ENCODE data around the gene ASB16.

Gene ASB16

DNA sequence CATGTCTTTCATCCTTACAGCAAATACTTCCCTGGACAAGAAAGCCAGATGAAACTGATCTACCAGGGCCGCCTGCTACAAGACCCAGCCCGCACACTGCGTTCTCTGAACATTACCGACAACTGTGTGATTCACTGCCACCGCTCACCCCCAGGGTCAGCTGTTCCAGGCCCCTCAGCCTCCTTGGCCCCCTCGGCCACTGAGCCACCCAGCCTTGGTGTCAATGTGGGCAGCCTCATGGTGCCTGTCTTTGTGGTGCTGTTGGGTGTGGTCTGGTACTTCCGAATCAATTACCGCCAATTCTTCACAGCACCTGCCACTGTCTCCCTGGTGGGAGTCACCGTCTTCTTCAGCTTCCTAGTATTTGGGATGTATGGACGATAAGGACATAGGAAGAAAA is 20.0 kb downstream of the ASB16 start:
- DNase-seq, result no peak

DNA sequence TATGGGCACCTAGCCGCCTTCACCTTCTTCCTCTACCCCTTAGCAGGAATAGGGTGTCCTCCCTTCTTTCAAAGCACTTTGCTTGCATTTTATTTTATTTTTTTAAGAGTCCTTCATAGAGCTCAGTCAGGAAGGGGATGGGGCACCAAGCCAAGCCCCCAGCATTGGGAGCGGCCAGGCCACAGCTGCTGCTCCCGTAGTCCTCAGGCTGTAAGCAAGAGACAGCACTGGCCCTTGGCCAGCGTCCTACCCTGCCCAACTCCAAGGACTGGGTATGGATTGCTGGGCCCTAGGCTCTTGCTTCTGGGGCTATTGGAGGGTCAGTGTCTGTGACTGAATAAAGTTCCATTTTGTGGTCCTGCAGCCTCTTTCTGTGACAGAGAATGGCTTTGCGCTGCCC is 20.9 kb downstream of the ASB16 start:
- DNase-seq, result no peak

DNA sequence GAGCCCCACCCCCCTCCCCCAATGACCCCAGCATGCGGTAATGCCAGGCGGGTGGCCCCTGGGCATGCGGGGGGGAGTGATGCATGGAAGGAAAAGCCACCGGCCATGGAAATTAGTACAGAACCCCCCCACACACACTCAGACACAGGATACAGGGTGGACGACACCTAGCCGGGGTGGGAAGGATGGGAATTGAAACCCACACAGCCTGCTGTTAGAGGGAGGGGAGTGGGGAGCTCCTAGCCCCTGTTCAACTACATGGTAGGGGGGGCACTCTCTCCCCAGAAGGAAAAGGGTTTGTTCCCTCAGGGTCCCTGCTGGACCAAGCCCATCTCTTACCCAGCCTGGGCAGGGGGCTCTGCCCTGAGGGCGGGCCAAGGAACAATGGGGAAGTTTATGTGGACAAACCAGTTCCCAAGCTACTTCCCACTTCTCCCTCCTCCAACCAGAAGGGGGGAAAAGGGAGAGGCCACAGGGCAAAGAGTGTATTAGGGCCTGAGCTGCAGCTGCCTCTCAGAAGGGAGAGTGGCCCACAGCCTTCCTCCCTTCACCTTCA is 21.5 kb downstream of the ASB16 start:
- DNase-seq, result no peak

DNA sequence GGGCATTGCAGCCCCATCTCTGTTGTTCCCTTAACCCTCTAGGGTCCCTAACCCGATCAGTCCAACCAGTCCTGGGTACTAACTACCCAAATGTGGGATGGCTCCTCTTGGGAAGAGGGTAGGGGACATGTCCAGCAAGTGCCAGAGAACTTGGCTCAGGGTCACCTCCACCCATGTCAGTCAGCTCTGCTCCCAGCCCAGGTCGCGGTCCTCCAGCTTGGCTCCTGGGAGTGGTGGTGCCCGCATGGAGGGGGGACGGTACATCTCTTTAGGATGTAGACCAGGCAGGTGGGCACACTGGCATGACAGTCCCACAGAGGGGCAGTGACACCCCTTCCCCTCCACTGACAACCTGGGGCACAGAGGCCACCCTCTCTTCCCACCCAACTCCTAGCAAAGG is 22.2 kb downstream of the ASB16 start:
- DNase-seq, result no peak

DNA sequence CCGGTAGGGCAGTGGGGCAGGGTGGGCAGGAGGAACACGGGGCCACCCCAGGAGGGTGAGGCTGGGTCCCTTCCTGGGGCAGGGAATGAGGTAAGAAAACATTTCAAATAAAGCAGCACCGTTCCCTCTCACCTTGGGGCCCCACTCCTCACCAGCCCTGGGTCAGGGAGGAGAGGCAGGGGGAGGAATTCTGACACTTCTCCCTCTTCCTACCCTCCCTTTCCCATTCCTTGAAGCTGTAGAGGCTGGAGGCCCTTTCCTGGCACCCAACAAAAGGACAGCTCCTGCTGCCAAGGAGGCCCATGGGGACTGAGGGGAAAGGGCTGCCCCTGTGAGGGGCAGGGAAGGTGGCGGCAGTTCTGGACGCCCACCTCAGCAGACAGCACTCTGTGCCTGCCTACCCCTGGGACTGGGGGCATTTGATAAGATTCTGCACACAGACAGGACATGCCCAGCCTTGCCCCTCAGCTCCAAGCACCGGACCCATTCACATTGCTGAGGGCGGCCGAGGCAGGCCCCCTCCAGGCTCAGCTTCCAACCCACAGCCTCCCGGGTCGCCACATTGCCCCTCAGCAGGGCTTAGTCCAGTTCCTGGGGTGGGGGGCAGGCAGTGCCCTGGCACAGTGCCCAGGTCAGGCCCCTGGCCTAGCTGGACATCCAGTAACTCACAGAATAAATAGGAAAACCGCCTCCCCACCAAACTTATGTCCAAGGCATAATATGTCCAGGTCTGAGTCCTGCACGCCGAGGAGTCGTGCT is 23.0 kb downstream of the ASB16 start:
- no peak for DNase-seq

DNA sequence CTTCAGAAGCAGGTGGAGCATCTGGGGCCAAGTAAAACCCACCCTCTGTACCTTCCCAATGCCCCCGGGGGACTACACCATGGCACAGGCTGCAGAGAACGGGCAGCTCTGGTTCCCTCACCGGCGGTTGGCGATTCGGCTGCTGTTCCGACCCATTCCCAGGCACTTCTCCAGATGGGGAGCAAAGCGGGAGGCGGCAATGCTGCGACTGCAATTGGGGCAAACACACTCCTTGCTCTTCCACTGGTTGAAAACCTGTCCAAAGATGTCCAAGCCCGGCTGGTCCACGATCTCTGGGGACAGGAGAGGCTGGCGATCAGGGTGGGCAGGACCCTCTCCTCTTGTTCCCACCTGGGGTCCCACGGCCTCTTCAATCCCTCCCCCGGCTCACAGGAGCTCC is 26.6 kb downstream of the ASB16 start:
- DNase-seq, result no peak

DNA sequence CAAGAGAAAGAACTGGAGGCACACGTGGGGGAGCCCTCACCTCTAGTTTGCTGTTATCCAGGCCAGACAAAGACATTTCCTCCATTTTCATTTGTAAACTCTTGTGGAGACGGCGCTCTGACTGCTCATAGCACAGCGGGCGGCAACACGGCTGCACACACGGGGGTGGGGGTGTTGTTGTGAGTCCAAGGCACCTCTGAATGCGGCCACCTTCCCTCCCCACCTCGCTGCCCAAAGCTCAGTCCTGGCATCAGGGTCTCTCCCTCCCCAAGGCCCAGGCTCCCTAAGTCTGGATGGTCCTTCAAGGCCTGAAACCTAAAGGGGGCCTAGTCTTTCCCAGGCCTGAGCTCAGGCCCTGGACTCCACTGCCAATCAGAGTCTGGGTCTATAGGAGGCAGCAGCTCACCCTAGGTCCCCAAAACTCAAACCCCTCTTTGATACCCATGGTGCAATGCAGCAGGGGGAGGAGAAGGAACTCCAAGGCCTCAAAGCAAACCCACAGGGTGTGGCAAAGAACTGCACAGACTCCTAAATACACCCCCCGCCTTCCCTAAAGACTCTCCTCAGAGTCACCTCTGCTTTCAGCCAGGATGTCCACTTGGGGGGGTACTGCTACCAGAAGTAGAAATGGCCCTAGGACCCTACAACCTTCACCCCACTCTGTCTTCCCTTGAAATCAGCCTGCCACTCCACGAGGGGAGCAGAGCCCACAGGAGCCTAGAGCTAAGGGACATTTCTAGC is 27.6 kb downstream of the ASB16 start:
- no peak for DNase-seq

DNA sequence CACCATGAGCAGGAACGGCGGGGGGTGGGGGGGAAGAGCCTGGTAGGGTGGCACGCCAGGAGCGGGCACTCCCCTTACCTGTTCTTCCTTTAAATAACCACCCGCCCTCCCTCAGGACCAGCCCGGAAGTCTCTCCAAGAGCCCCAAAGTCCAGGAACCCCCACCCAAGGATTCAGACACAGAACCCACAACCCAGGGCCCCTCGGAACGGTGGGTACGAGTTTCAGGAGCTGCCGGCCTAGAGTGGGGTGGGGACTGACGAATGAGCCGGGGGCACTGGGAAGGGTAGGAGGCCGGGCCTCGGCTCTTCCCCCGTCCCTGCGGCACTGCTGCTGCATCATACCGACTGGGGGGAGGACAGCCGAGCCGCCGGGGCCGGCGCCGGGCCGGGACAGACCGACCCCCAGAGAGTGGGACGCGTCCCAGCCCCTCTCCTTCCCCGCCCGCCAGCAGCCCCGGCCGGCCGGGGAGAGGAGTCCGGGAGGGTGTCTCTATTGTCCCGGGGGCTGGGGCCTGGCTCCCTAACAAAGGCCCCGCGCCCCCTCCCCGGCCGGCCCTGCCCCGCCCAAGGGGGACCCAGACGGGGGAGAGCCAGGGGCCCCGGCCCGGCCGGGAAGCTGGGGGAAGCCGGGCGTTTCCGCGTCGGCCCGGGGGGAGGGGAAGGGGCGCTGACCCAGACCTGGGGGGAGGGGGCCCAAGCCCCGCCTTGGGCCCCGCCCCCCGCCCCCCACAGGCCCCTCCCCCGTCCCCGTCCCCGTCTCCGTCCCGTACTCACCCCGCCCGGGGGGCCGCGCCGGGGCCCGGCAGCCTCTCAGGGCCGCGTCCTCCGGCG is 28.4 kb downstream of the ASB16 start:
- peak; percentile 63 for DNase-seq

DNA sequence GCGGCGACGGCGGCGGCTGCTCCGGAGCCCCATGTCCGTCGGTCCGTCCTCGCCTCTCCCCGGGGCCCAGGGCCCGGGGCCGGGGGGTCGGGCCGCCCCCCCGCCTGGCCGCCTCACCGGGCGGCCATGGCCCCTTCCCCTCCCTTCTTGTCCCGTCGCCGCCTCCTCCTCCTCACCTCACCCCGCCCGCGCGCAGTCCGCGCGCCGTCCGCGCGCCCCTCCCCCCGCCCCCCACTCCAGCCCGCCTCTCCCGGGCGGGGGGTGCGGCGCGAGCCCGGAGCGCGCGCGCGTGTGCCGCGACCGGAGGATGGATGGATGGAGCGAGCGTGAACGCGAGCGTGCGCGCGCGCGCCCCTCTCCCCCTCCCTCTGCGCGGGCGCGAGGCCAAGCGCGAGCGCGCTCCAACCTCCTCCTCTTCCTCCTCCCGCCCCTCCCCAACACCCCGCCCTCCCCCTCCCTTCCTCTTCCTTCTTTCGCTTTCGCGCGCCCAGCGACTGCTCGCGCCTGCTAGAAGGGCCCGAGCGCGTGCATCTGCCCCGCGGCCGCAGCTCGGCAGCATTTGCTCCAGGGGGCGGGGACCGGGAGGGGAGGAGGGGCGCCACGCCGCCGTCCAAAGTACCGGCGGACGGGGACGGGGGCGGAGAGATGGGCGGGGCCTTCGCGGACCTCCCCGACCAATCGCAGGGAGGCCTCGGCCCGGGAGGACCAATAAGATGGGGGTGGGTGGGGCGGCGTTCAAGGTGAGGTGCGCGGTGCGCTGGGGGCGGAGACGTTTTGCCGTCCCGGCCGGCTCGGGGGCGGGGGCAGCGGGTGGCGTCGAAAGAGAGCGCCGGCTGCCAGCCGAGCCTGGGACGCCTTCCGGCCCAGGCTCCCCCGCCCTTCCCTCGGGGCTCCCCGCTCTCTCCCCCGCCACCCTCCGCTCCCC is 29.3 kb downstream of the ASB16 start, which contains the start of gene ATXN7L3:
ATXN7L3 (minus strand) TSS at position 332 of the 925 bp plus-strand sequence. CDS start 1,814 bp downstream, outside the sequence.
- DNase-seq, result peak; percentile 100

DNA sequence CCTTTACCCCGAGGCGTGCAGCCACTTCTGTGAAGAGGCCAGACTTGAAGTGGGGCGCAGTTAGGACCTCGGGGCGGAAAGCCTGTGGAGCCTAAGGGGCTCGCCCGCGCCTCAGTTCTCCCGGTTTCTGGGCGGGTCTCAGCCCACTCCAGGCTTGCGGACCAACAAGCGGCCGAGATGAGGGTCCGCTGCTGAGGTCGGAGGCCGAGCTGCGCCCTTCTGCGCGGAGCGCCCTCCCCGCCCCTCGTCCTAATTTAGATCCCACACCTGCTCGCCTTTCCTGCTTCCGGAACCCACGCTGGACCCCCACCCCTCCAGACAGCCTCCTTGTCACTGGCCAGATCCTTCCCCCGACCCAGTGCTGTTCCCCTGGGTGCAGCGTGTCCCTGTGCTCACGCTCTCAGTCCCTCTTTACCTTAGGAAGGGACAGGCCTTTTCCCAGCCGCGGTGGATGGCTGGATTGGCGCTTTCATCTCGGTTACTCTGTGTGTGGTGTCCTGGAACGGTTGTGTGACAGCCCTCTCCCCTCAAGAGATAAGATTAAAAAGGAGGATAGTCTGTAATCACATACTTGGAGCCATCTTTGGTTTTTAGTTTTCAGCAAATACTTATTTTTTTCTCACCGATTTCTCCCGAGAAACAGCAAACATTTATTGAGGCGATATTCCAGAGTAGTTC is 30.1 kb downstream of the ASB16 start:
- no peak for DNase-seq

DNA sequence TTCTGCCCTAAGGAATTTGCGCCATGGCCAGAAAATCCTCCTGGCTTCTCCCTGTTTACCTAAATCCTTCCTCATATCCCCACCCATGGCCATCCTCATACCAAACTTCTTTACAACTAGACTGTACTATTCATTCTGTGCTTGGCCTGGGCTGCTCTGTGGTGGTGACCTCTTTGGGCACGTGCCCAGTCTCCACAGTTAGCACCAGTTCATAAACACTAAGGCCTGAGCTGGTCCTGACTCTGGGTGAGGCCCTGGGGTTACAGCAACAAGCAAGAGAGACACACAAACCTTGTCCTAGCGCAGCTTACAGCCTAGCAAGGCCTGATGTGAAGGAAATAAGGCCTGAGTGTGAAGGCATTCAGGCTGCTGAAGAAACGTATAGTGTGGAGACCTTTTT is 32.3 kb downstream of the ASB16 start:
- DNase-seq, result no peak

DNA sequence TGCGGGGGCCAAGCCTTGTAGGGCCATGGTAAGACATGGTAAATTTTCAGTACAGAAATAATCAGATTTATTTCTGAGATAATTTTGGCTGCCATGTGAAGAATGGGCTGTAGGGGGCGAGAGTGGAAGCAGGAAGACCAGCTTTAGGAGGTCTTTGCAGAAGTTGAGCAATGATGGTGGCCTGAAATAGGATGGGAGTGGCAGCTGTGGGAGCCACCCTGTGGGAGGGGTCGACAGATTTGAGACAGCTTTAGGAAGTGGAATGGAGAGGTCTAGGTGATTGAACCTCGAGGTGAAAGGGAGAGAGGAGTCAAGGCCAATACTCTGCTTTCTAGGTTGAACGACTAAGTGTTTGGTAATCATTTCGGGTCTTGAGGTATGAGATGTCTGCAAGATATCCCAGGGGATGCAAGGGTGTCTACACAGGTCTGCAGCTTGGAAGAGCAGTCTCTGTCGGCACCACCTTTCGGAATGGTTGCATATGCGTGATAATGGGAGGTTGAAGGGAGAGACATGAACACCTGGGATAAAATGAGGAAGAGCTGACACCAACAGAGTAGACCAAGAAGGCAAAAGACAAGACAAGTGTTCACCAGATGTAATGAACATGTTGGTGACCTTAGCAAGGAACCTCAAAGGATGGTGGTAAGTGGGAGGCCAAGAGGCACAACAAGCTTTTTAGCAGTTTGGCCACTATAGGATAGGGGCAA is 33.4 kb downstream of the ASB16 start:
- DNase-seq, result peak; percentile 38

DNA sequence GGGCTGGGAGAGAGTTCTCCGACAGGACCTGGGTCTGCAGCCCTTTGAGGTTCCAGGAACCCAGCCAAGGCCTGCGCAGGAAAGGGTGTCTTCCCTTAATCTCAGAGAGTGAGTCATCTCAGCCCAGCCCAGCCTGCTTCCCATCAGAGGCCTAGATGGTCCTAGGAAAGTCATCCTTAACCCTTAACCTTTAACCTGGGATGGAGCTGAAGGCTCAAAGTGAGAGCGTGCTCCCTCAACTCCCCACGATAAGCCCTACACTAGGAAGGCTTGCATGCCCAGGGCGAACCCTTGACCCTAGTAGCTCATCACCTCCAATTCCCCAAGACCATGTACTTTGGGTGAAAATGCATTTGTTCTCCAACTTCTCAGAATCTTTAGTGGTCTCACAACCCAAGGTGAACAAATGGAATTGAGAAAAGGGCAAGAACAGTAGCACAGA is 34.0 kb downstream of the ASB16 start:
- DNase-seq, result no peak

DNA sequence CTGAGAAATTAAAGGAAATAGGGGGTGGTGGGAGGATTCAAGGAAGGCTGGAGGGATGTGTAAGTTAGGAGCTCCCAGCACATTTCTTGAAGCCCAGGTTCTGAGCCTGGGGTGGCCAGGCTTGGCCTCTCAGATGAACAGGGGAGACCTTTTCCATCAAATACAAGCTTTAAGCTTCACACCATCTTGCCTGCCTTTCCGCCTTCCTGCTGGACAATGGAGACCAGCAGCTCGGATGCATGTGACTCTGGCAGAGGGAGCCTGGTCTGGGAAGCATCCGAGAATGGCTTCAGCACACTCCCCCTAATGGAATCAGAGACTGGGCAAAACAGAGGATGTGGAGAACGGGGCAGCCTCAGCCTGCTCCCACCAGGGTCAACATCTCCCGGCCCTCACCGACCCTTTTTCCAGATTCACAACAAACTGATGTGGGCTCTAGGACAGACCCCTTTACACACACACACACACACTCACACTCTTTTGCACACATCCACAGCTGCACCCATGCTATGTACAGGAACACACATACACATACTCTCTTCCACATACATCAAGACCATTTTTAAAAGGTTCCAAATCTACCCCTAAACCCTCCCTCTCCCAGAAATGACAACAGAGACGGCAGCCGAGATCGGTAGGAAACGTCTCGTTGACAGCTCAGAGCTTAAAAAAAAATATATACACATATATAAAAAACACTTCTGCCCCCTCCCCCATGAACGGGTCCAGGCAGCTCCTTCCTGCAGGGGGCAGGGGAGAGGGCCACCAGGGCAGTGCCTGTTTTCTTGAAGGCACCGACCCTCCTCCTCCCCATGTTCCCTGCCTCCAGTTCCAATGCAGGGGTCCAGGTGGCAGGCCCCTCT is 35.7 kb downstream of the ASB16 start:
- no peak for DNase-seq

DNA sequence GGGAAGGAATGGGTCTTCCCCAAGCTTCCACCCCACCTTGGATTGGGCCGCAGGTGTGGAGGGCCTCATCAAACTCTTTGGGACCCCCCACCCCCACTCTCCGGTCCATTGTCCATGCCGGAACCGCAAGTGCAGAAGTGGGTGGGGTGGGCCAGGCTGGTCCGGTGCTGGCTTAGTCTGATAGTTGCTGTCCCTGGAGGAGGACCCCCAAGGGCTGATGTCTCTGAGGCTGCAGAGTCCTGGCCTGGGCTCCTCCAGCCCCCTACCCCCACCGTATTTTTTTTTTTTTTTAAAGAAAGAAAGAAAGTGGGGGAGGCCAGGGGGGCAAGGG is 36.3 kb downstream of the ASB16 start:
- DNase-seq, result no peak

DNA sequence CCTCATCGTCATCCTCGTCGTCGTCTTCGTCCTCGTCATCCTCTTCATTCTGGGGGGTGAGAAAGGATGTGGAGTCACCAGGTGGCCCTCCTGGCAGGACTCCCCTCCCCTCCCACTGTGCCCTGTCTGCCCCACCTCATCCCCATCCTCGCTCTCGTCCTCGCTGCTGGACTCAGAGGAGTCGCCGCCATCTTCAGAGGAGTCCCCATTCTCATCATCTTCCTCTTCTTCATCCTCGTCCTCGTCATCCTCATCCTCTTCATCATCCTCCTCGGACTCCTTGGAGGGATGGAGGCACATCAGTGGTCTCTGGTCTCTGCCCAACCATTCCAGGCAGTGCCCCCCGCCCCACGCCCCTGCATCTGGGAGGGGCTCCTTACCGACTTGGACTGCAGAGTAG is 36.8 kb downstream of the ASB16 start:
- no peak for DNase-seq

DNA sequence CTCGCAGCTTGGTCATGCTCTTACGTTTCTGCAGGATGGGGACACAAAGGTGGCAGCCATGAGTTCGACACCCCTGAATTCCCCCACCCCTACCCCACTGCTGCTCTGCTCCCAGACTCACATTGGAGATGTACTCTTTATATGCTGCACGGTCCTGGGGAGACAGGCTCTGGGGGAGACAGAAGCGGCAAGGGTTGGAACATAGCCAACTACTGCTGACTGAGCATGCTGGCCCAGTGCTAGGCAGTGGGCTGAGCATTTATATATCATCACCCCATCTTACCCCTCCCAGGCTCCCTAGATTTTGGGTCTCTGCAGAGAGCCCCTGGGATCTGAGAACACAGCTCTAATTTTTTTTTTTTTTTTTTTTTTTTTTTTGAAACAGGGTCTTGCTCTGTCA is 37.2 kb downstream of the ASB16 start:
- DNase-seq, result no peak

DNA sequence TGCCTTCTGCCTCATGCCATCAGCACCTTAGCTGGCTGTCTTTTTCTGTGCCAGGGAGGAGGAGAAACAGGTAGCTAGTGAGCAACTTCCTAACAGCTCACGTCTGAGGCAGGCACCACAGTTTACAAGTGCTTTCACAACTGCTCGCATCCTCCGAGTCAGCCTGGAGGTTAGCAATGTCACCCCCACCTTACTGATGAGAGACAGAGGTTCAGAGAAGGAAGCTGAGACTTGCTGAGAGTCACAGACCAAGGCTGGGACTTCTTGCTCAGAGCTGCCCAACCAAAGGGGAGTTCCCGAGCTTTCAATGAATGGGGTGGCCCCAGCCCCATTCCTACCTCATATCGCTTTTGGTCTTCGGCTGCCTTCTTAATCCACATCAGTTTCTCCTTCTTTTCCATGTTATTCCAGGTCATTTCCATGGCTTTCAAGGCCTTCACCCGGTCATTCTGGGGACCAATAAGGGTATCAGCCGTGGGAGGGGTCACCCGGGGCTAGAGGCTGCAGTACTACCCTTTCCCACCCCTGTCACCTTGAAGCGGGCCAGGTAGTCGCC is 39.4 kb downstream of the ASB16 start:
- no peak for DNase-seq
